ENCODE results near the gene VEZF1. TPM values are rescaled to one million over a fixed set of nuclear protein-coding genes. Genes with fewer than 3 reads are reported as not detected.
"Not testable (repeated sequence)": the region's sequence is repeated elsewhere in the genome, so short reads cannot be mapped to it uniquely, and the experiment has no call there.

VEZF1 gene
- total and polyA plus RNA-seq, 5 donors from 2014 or later = 44.6 to 51.3 (median 48.2) TPM

DNA sequence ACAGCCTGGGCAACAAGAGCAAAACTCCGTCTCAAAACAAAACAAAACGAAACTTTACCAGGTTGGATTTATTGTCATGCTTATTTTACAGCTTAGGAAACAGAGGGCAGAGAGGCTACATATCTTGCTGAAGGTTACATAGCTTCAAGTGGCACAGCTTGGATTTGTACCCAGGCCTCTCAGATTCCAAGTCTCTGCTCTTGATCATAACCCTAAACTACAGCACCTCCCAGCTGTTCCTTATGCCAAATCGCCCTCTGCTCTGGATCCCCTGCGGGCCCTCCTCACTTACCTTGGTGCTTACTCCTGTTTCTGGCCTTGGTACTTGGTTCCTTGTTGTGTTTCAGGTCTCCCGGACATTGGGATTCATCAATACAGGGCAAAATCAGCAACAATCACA is 21.2 kb downstream of the VEZF1 start:
- no peaks in the 10 kb centered on the region for H3K4me1 Mint-ChIP-seq
- H3K4me3 Mint-ChIP-seq = no peak overlapping the region
- H3K36me3 Mint-ChIP-seq = no peaks in the 10 kb centered on the region
- Histone ChIP-seq H3K4me1 (ENCODE audit: control insufficient read depth, insufficient read depth, low read length, poor library complexity, severe bottlenecking) (no peaks in the 10 kb centered on the region), H3K36me3 (ENCODE audit: control insufficient read depth, insufficient read depth, low read length) (peaks cover 4% of the 10 kb centered on the region), H3K4me3 (ENCODE audit: low read depth, low read length) (no peak overlapping the region), H3K27ac (ENCODE audit: insufficient read depth, low read length, poor library complexity, severe bottlenecking) (no peak overlapping the region), H3K9me3 (ENCODE audit: control insufficient read depth in 2 of 2, low read length in 2 of 2) (no peaks in the 10 kb centered on the region), H3K27me3 (ENCODE audit: control insufficient read depth, insufficient read depth, low read length) (peaks cover 3% of the 10 kb centered on the region)
- DNase-seq (no peak), ATAC-seq (ENCODE audit: low read depth in 2 of 2) (no peak)
- no peaks in the 10 kb centered on the region for H3K9me3 Mint-ChIP-seq
- H3K27ac Mint-ChIP-seq = peak overlapping the region in 1 of 3 donors; percentile 33
- peaks cover 19% of the 10 kb centered on the region for H3K27me3 Mint-ChIP-seq

- Mint-ChIP-seq H3K36me3 (no peaks in the 10 kb centered on the region), H3K9me3 (no peaks in the 10 kb centered on the region), H3K27ac (no peak overlapping the region), H3K4me1 (no peaks in the 10 kb centered on the region), H3K27me3 (peaks cover 19% of the 10 kb centered on the region), H3K4me3 (peak overlapping the region in 1 of 4 donors; percentile 47)
- no peak overlapping the region for H3K4me3 ChIP-seq (ENCODE audit: low read depth, low read length)
- no peak overlapping the region for H3K27ac ChIP-seq (ENCODE audit: insufficient read depth, low read length, poor library complexity, severe bottlenecking)
- ATAC-seq (ENCODE audit: low read depth in 2 of 2) = no peak
- peaks cover 3% of the 10 kb centered on the region for H3K27me3 ChIP-seq (ENCODE audit: control insufficient read depth, insufficient read depth, low read length)
- H3K4me1 ChIP-seq (ENCODE audit: control insufficient read depth, insufficient read depth, low read length, poor library complexity, severe bottlenecking) = no peaks in the 10 kb centered on the region
- H3K9me3 ChIP-seq (ENCODE audit: control insufficient read depth in 2 of 2, low read length in 2 of 2) = no peaks in the 10 kb centered on the region
- no peak for DNase-seq
- H3K36me3 ChIP-seq (ENCODE audit: control insufficient read depth, insufficient read depth, low read length) = no peaks in the 10 kb centered on the region
These were observed 21.8 kb downstream of the VEZF1 start for GRCh38 chr17:57966246-57966645.

DNA sequence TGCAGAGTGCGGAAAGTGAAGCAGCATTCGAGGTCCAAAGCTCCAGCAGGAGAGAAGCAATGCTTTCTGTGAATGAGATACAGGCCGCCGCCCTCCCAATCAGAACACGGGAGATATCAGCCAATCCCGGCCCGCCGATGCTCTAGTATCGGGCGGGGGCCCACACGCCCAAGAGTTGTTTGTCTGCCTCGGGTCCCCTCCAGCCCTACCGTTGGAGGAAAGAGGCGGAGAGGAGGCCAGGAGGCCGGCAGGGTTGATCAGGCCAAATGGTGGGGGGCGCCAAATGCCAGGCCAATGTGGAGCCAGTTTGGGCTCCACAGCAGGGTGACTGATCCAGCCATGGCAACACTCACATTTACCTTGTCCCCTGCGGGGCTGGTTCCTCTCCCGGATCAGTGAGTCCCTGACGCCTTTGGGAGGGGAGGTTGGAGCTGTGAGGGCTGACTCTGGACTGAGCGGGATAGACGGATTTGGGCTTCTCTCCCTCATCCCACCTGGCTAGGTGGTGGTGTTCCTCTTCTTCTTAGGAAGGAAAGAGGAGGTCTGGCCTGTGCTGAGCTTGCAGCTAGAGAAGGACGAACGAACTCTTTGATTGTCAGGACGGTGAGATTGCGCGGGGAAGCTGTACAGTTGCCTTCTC is 22.4 kb downstream of the VEZF1 start:
- DNase-seq (no peak), ATAC-seq (ENCODE audit: low read depth in 2 of 2) (no peak)
- no peaks in the 10 kb centered on the region for H3K9me3 Mint-ChIP-seq
- Histone ChIP-seq H3K27ac (ENCODE audit: insufficient read depth, low read length, poor library complexity, severe bottlenecking) (no peak overlapping the region), H3K4me3 (ENCODE audit: low read depth, low read length) (no peak overlapping the region), H3K36me3 (ENCODE audit: control insufficient read depth, insufficient read depth, low read length) (no peaks in the 10 kb centered on the region), H3K27me3 (ENCODE audit: control insufficient read depth, insufficient read depth, low read length) (peaks cover 3% of the 10 kb centered on the region), H3K9me3 (ENCODE audit: control insufficient read depth in 2 of 2, low read length in 2 of 2) (no peaks in the 10 kb centered on the region), H3K4me1 (ENCODE audit: control insufficient read depth, insufficient read depth, low read length, poor library complexity, severe bottlenecking) (no peaks in the 10 kb centered on the region)
- H3K27me3 Mint-ChIP-seq = peaks cover 24% of the 10 kb centered on the region
- no peaks in the 10 kb centered on the region for H3K4me1 Mint-ChIP-seq
- peak overlapping the region in 1 of 4 donors; percentile 47 for H3K4me3 Mint-ChIP-seq
- H3K27ac Mint-ChIP-seq = no peak overlapping the region
- no peaks in the 10 kb centered on the region for H3K36me3 Mint-ChIP-seq

DNA sequence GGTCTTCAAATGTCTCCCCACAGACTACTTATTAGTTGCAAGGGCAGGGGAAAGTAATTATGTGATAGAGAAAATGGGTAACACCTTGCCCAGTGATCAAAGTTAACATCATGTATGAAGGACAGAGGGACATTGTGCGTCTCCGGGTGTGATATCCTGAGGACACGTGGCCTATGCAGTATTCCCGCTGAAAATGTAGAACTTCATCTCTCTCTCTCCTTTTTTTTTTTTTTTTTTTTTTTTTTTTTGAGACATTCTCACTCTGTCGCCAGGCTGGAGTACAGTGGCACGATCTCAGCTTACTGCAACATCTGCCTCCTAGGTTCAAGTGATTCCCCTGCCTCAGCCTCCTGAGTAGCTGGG is 24.9 kb downstream of the VEZF1 start:
- ATAC-seq (ENCODE audit: low read depth in 2 of 2) = no peak
- peaks cover 45% of the 10 kb centered on the region for H3K27me3 Mint-ChIP-seq
- H3K36me3 Mint-ChIP-seq = no peaks in the 10 kb centered on the region
- H3K9me3 Mint-ChIP-seq = no peaks in the 10 kb centered on the region
- no peak for DNase-seq
- H3K9me3 ChIP-seq (ENCODE audit: control insufficient read depth in 2 of 2, low read length in 2 of 2) = no peaks in the 10 kb centered on the region
- peaks cover 6% of the 10 kb centered on the region for H3K27me3 ChIP-seq (ENCODE audit: control insufficient read depth, insufficient read depth, low read length)
- no peak overlapping the region for H3K4me3 ChIP-seq (ENCODE audit: low read depth, low read length)
- H3K27ac Mint-ChIP-seq = no peak overlapping the region
- no peaks in the 10 kb centered on the region for H3K4me1 ChIP-seq (ENCODE audit: control insufficient read depth, insufficient read depth, low read length, poor library complexity, severe bottlenecking)
- no peaks in the 10 kb centered on the region for H3K36me3 ChIP-seq (ENCODE audit: control insufficient read depth, insufficient read depth, low read length)
- no peaks in the 10 kb centered on the region for H3K4me1 Mint-ChIP-seq
- no peak overlapping the region for H3K4me3 Mint-ChIP-seq
- H3K27ac ChIP-seq (ENCODE audit: insufficient read depth, low read length, poor library complexity, severe bottlenecking) = no peak overlapping the region

DNA sequence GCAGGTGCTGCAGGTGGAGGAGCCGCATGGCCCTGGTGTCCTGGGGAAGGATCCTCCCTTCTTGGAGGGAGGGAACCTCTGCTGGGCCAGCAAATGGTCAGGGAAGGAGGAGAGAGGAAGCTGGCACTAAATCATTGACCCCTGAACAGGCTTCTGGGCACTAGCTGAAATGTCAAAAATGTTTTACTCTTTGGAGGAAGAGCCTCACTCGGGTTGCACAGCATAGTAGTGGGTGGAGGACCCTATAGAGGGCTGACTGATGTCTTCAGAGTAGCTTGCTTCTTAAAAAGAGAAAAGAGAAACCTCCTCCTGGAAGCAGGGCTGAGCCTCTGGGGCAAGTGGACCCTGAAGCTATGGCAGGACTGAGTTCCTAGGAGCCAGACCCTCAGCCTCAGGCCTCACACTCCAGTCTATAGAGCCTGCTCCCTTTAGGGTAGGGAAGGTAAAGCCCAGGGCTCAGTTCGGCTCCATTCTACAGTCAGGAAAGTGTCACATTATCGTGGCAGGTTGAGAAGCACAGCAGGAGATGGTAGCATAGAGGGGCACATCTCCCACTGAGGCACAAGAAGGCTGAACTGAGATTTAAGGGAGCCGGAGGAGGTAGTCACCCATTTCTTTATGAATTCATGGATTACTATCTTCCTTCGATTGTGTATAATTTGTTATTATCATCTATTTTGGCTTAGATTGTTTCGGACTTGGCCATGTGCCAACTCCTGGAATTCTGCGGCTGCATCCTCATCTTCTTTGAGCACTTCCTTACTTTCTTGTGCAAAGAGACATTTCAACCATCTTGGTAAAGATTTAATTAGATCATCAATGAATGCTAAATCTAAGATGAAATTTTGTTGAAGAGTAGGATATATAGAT is 25.5 kb downstream of the VEZF1 start:
- Histone ChIP-seq H3K36me3 (ENCODE audit: control insufficient read depth, insufficient read depth, low read length) (no peaks in the 10 kb centered on the region), H3K4me1 (ENCODE audit: control insufficient read depth, insufficient read depth, low read length, poor library complexity, severe bottlenecking) (no peaks in the 10 kb centered on the region), H3K9me3 (ENCODE audit: control insufficient read depth in 2 of 2, low read length in 2 of 2) (no peaks in the 10 kb centered on the region), H3K27ac (ENCODE audit: insufficient read depth, low read length, poor library complexity, severe bottlenecking) (no peak overlapping the region), H3K27me3 (ENCODE audit: control insufficient read depth, insufficient read depth, low read length) (peaks cover 6% of the 10 kb centered on the region), H3K4me3 (ENCODE audit: low read depth, low read length) (no peak overlapping the region)
- H3K27me3 Mint-ChIP-seq = peaks cover 51% of the 10 kb centered on the region
- peaks cover 0 to 4% (median 0%) of the 10 kb centered on the region in 7 donors for H3K9me3 Mint-ChIP-seq
- H3K4me1 Mint-ChIP-seq = peaks cover 0 to 2% (median 1%) of the 10 kb centered on the region in 4 donors
- H3K4me3 Mint-ChIP-seq = no peak overlapping the region
- ATAC-seq (ENCODE audit: low read depth in 2 of 2) (no peak), DNase-seq (no peak)
- no peaks in the 10 kb centered on the region for H3K36me3 Mint-ChIP-seq
- no peak overlapping the region for H3K27ac Mint-ChIP-seq

DNA sequence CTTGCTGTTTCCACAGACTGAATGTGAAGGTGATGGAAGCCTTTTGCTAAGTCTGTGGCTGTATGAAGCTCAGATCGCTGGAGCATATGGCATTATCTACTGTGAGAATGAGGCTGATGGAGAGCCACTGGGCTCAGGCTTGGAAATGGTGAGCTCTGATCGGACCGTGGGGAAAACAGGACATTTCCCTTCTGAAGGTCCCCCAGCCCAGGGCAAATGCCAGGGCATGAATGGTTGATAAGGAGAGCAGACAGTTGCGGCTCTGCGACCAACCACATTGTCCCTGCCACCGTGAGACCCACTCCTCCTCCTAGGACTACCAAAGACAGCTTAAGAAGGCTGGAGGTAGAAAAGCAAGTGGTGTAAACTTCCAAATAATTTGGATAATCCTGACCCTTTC is 28.1 kb downstream of the VEZF1 start:
- H3K27ac ChIP-seq (ENCODE audit: insufficient read depth, low read length, poor library complexity, severe bottlenecking) = no peak overlapping the region
- H3K27ac Mint-ChIP-seq = no peak overlapping the region
- peaks cover 70% of the 10 kb centered on the region for H3K27me3 Mint-ChIP-seq

GRCh38 chr17:57958391-57958790 is 29.7 kb downstream of the VEZF1 start:
- peaks cover 17% of the 10 kb centered on the region for H3K27me3 ChIP-seq (ENCODE audit: control insufficient read depth, insufficient read depth, low read length)
- H3K4me1 ChIP-seq (ENCODE audit: control insufficient read depth, insufficient read depth, low read length, poor library complexity, severe bottlenecking) = peaks cover 20% of the 10 kb centered on the region
- peaks cover 0 to 23% (median 13%) of the 10 kb centered on the region in 4 donors for H3K4me1 Mint-ChIP-seq
- H3K27ac ChIP-seq (ENCODE audit: insufficient read depth, low read length, poor library complexity, severe bottlenecking); ATAC-seq (ENCODE audit: low read depth in 2 of 2); H3K36me3 ChIP-seq (ENCODE audit: control insufficient read depth, insufficient read depth, low read length); H3K4me3 ChIP-seq (ENCODE audit: low read depth, low read length); DNase-seq; H3K27ac Mint-ChIP-seq; H3K9me3 ChIP-seq (ENCODE audit: control insufficient read depth in 2 of 2, low read length in 2 of 2); H3K9me3 Mint-ChIP-seq; H3K36me3 Mint-ChIP-seq: not testable (repeated sequence)
- H3K27me3 Mint-ChIP-seq = peaks cover 69% of the 10 kb centered on the region
- peak overlapping the region in 1 of 4 donors; percentile 1 for H3K4me3 Mint-ChIP-seq

More for the DNA sequence above, 28.1 kb downstream of the VEZF1 start:
- Histone ChIP-seq H3K4me3 (ENCODE audit: low read depth, low read length) (no peak overlapping the region), H3K27me3 (ENCODE audit: control insufficient read depth, insufficient read depth, low read length) (peaks cover 14% of the 10 kb centered on the region), H3K4me1 (ENCODE audit: control insufficient read depth, insufficient read depth, low read length, poor library complexity, severe bottlenecking) (peaks cover 14% of the 10 kb centered on the region), H3K36me3 (ENCODE audit: control insufficient read depth, insufficient read depth, low read length) (no peaks in the 10 kb centered on the region), H3K9me3 (ENCODE audit: control insufficient read depth in 2 of 2, low read length in 2 of 2) (no peaks in the 10 kb centered on the region)
- H3K9me3 Mint-ChIP-seq = peaks cover 0 to 4% (median 0%) of the 10 kb centered on the region in 7 donors
- no peak for ATAC-seq (ENCODE audit: low read depth in 2 of 2)
- H3K36me3 Mint-ChIP-seq = no peaks in the 10 kb centered on the region
- no peak for DNase-seq
- no peak overlapping the region for H3K4me3 Mint-ChIP-seq
- H3K4me1 Mint-ChIP-seq = peaks cover 0 to 17% (median 11%) of the 10 kb centered on the region in 4 donors

All from CD4-positive, CD25-positive, alpha-beta regulatory T cell (primary cell).